Neural cell (in vitro differentiated cells): ENCODE results near the gene IQSEC1. TPM values are rescaled to one million over a fixed set of nuclear protein-coding genes. Genes with fewer than 3 reads are reported as not detected.

ENCODE experiments used
- H2AFZ ChIP-seq: fragments of 200-600, 300-800 bp; sonication (generic), shearing (Covaris generic); 2 replicates; pipeline ENCODE4 v1.6.0; 2014; ENCODE audit warnings: low read depth, mild to moderate bottlenecking, antibody characterized with exemption, low read length, moderate library complexity
- H3F3A ChIP-seq: fragments of 200-600 bp; shearing (Covaris generic); 2 replicates; pipeline ENCODE4 v1.6.1; 2016; ENCODE audit warnings: mild to moderate bottlenecking, moderate library complexity, mixed read lengths, antibody characterized with exemption, low read length; ENCODE audit not compliant: insufficient read depth, poor library complexity, severe bottlenecking
- H3K27ac ChIP-seq: fragments of 200-600, 300-800 bp; sonication (generic), shearing (Covaris generic); 2 replicates; pipeline ENCODE4 v1.5.1; 2014; ENCODE audit warnings: mild to moderate bottlenecking, low read length, moderate library complexity
- H3K27me3 ChIP-seq: fragments of 300-800, 200-600 bp; sonication (generic), shearing (Covaris generic); 2 replicates; pipeline ENCODE4 v1.6.0; 2014; ENCODE audit warnings: mild to moderate bottlenecking, low read depth, low read length, moderate library complexity; ENCODE audit not compliant: insufficient read depth
- H3K36me3 ChIP-seq: fragments of 300-800, 200-600 bp; sonication (generic), shearing (Covaris generic); 2 replicates; pipeline ENCODE4 v1.5.1; 2014; ENCODE audit warnings: mild to moderate bottlenecking, antibody characterized with exemption, low read length, moderate library complexity; ENCODE audit not compliant: insufficient read depth
- H3K4me2 ChIP-seq: fragments of 300-800, 200-600 bp; sonication (generic), shearing (Covaris generic); 2 replicates; pipeline ENCODE4 v1.6.0; 2014; ENCODE audit warnings: mild to moderate bottlenecking, low read length
- H3K4me3 ChIP-seq: fragments of 300-800, 200-600 bp; sonication (generic), shearing (Covaris generic); 2 replicates; pipeline ENCODE4 v1.5.1; 2014; ENCODE audit warnings: mild to moderate bottlenecking, low read length, moderate library complexity
- H3K79me2 ChIP-seq: fragments of 200-600 bp; shearing (Covaris generic); replicated peaks from 2 replicates; pipeline ENCODE4 v1.6.0; 2014; ENCODE audit warnings: mild to moderate bottlenecking, low read length, moderate library complexity; ENCODE audit not compliant: insufficient read depth
- H3K9ac ChIP-seq: fragments of 300-800, 200-600 bp; sonication (generic), shearing (Covaris generic); 2 replicates; pipeline ENCODE4 v1.6.1; 2016; ENCODE audit warnings: mild to moderate bottlenecking, low read length, mixed read lengths
- H3K9me2 ChIP-seq: fragments of 200-600 bp; shearing (Covaris generic); 2 replicates; pipeline ENCODE4 v1.6.1; 2016; ENCODE audit warnings: mild to moderate bottlenecking, low read length, mixed read lengths; ENCODE audit not compliant: insufficient read depth
- H3K9me3 ChIP-seq: fragments of 200-600, 300-800 bp; sonication (generic), shearing (Covaris generic); 2 replicates; pipeline ENCODE4 v1.6.1; 2016; ENCODE audit warnings: mild to moderate bottlenecking, mixed run types, low read length, moderate library complexity, mixed read lengths
- H4K20me1 ChIP-seq: fragments of 200-600 bp; shearing (Covaris generic); 2 replicates; pipeline ENCODE4 v1.6.1; 2016; ENCODE audit warnings: mild to moderate bottlenecking, mixed run types; ENCODE audit not compliant: insufficient read depth
- CTCF ChIP-seq: fragments of 450-650 bp; IDR thresholded peaks from 2 replicates; pipeline ENCODE4 v1.5.1; 2014; ENCODE audit warnings: antibody characterized with exemption, mild to moderate bottlenecking, moderate library complexity; ENCODE audit not compliant: poor library complexity, severe bottlenecking
- EP300 ChIP-seq: fragments of 450-650 bp; conservative IDR thresholded peaks from 2 replicates; pipeline ENCODE4 v1.6.1; 2014; ENCODE audit warnings: antibody characterized with exemption, mild to moderate bottlenecking, moderate library complexity; ENCODE audit not compliant: poor library complexity, severe bottlenecking
- EZH2 ChIP-seq: fragments of 200-600, 300-800 bp; shearing (Covaris generic), sonication (generic); IDR thresholded peaks from 2 replicates; pipeline ENCODE4 v1.6.1; 2014; ENCODE audit warnings: antibody characterized with exemption, low read length, borderline replicate concordance, mild to moderate bottlenecking; ENCODE audit not compliant: insufficient read depth, poor library complexity, severe bottlenecking
- MXI1 ChIP-seq: fragments of 450-650 bp; conservative IDR thresholded peaks from 2 replicates; pipeline ENCODE4 v1.6.1; 2014; ENCODE audit warnings: antibody characterized with exemption, mild to moderate bottlenecking; ENCODE audit not compliant: poor library complexity, severe bottlenecking
- POLR2AphosphoS5 ChIP-seq: IDR thresholded peaks from 2 replicates; pipeline ENCODE4 v1.6.1; 2012
- RAD21 ChIP-seq: fragments of 450-650 bp; conservative IDR thresholded peaks from 2 replicates; pipeline ENCODE4 v1.6.1; 2014; ENCODE audit warnings: antibody characterized with exemption, mild to moderate bottlenecking, moderate library complexity
- REST ChIP-seq: IDR thresholded peaks from 2 replicates; pipeline ENCODE4 v1.6.1; 2012; ENCODE audit warnings: borderline replicate concordance
- SMC3 ChIP-seq: fragments of 450-650 bp; conservative IDR thresholded peaks from 2 replicates; pipeline ENCODE4 v1.6.1; 2014; ENCODE audit warnings: antibody characterized with exemption, mild to moderate bottlenecking, moderate library complexity; ENCODE audit not compliant: poor library complexity
- TAF1 ChIP-seq: IDR thresholded peaks from 2 replicates; pipeline ENCODE4 v1.6.1; 2012; ENCODE audit warnings: low read depth
- polyA plus RNA-seq: library from polyadenylated mRNA; depleted of rRNA; stranded (reverse); fragments of >200 nt; gene quantifications from 2 replicates; pipeline ENCODE4 v1.2.3, GENCODE V29; 2014

IQSEC1 gene
- polyA plus RNA-seq, 1 donor from 2014 or later: 6.0 TPM

GRCh38 chr3:13017361-13018042 lies 55.7 kb downstream of the IQSEC1 start:
- Histone ChIP-seq H3K9ac (no peak overlapping the region), H3K36me3 (no peaks in the 10 kb centered on the region), H4K20me1 (no peaks in the 10 kb centered on the region), H3K27me3 (no peaks in the 10 kb centered on the region), H3F3A (no peaks in the 10 kb centered on the region), H3K79me2 (no peaks in the 10 kb centered on the region), H3K27ac (no peak overlapping the region), H3K4me3 (no peak overlapping the region), H3K9me2 (no peaks in the 10 kb centered on the region), H3K9me3 (no peaks in the 10 kb centered on the region), H2AFZ (no peak overlapping the region), H3K4me2 (no peak overlapping the region)
- TF ChIP-seq MXI1 (no peak), SMC3 (no peak), TAF1 (no peak), POLR2AphosphoS5 (no peak), RAD21 (no peak), CTCF (no peak), REST (no peak), EP300 (no peak), EZH2 (no peak)

- Histone ChIP-seq H3K36me3 (no peaks in the 10 kb centered on the region), H3F3A (no peaks in the 10 kb centered on the region), H3K9me2 (no peaks in the 10 kb centered on the region), H4K20me1 (no peaks in the 10 kb centered on the region), H2AFZ (no peak overlapping the region), H3K4me2 (no peak overlapping the region), H3K4me3 (no peak overlapping the region), H3K27me3 (no peaks in the 10 kb centered on the region), H3K9me3 (no peaks in the 10 kb centered on the region), H3K9ac (no peak overlapping the region), H3K79me2 (no peaks in the 10 kb centered on the region), H3K27ac (no peak overlapping the region)
- TF ChIP-seq POLR2AphosphoS5 (no peak), EP300 (no peak), TAF1 (no peak), CTCF (no peak), REST (no peak), SMC3 (no peak), MXI1 (no peak), RAD21 (no peak), EZH2 (no peak)
These were observed 56.4 kb downstream of the IQSEC1 start for GRCh38 chr3:13016721-13017255.
